ENCODE results near the gene WHRN.

Gene WHRN

DNA sequence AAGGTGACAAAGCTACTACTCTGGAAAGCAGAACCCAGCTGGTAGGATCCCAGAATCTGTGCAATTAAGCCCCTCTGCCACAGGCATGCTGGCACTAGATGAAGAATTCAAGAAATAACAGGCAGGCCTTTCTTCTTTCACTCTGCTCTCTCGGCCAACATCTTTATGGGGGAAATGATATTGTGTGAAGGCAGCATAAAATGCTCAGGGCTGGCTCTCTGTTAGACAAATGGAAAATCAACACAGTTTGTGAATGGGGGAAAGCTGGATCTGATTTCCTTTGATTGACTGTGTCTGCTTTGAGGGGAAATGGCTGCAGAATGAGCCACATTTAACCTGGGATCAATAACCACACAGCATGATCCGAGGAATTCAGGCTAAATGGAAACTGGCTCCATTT, 88.4 kb downstream of the WHRN start:
- DNase-seq, result no peak

- no peak for DNase-seq
Observed at GRCh38 chr9:114416290-114416689, 89.0 kb downstream of the WHRN start.

DNA sequence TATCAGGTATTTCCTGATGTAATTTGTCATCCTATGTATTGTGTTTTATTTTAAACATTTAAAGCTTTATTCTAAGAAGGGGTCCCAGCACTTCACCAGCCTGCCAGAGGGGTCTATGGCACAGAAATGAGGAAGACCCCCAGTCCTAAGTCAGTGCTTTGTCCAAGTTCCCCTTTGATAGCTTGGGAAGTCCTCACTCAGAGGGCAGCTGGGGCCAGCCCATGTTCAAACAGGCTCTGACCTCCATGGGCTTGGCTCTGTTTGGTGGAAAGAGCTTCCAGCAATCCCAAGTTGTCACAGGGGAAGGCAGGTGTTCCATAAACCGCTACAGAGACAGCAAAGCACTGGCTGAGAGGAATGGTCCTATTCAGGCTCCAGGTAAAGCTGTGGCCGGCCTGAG, 90.9 kb downstream of the WHRN start:
- DNase-seq, result no peak

DNA sequence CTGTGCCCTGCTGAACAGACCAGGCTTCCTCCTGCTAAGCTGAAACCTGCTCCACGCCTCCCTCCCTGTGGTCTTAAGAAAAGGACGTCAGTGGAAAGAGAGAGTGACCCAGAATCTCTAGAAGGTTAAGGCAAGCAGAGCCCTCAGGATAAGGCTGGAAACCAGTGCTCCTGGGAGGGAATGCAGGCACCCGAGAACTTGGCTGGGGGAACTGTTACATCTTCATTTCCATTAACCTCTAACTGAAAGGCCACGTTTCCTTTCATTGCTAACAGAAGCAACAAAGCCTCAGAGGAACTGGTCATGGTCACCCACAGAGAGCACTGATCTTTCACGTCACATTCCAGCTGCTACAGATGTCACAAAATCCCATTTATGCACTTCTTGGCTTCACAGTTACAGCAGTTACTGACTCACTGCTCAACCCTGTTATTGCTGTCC, 91.4 kb downstream of the WHRN start:
- DNase-seq, result no peak

GRCh38 chr9:114412048-114412683, 93.1 kb downstream of the WHRN start:
- DNase-seq, result peak; percentile 80

- no peak for DNase-seq
Observed at GRCh38 chr9:114411452-114411851, 93.8 kb downstream of the WHRN start.

DNA sequence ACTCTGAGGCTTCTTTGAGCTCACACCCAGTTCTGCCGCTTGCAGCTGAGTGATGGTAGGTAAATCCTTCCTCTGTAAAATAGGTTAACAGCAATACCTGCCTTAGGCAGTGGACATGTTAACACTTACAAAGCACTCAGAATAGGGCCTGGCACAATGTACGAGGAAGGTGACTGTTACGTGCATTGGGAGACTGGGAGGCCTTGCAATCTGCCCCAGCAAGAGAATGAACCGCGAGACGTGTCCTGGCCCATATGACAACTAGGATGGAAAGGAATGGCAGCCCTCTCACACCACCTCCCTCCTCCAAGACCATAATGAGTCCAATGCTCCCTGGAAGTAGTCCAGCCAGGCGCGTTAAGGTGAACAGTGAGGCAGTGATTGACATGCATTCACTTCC, 94.4 kb downstream of the WHRN start:
- no peak for DNase-seq

GRCh38 chr9:114409842-114410241, 95.4 kb downstream of the WHRN start:
- no peak for DNase-seq

DNA sequence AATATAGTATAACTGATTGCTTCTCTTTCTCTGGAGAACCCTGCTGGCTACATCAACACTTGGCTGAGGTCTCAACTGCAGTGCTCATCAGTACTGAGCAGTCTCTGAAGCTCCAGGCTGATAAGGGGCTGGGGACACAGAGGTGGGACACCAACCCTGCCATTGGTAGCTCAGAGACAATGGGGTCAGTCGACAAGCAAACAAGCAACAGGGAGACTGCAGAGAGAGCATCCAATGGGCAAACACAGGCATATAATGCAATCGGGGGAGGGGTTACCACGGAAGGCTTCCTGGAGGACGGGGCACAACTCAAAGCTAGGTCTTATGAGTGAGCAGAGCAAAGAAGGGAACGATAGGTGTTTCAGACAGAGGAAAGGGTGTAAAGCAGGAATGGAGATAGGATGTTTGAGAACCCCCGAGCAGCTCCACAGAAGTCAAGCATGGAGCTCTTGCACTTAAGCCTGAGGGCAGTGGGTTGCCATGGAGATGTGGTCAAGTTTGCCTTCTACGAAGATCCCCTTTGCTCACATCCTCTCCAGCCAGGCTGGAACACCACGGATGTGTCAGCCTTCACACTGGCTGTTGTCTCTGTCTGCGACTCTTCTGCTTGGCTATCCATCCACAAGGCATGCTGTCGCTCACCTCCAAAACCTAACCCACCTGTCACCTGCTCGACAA, 96.0 kb downstream of the WHRN start:
- no peak for DNase-seq

DNA sequence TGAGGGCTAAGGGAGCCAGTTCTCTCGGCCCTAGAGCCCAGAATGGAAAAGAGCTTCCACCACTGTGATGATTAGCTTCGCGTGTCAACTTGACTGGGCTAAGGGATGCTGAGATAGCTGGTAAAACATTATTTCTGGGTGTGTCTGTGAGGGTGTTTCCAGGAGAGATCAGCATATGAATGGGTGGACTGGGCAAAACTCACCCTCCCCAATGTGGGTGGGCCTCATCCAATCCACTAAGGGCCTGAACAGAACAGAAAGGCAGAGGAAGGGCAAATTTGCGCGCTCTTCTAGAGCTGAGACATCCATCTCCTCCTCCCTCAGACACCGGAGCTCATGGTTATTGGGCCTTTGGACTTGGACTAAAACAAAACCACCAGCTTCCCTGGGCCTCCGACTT, 96.6 kb downstream of the WHRN start:
- DNase-seq, result no peak

GRCh38 chr9:114407889-114408288, 97.4 kb downstream of the WHRN start:
- DNase-seq, result no peak

- no peak for DNase-seq
Observed at GRCh38 chr9:114406441-114406840, 98.8 kb downstream of the WHRN start.

GRCh38 chr9:114405294-114406034, 99.8 kb downstream of the WHRN start:
- DNase-seq, result peak; percentile 81

DNA sequence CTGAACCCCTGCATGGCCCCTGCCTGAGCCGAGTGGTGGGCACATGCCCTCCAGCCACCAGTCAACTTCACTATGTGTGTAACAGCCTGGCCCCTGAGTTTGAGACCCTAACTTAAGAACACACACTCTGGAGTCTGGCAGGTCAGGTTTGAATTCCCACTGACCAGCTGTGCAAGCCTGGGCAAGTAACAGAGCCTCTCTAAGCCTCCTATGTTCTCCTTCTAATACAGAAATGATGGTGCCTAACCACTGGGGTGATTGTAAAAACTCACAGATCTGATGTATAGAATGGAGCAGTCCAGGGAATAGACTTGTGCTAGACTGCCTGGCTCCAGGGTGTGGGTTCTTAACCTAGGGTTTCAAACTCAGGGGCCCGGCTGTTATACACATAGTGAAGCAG, 100.7 kb downstream of the WHRN start:
- no peak for DNase-seq

DNA sequence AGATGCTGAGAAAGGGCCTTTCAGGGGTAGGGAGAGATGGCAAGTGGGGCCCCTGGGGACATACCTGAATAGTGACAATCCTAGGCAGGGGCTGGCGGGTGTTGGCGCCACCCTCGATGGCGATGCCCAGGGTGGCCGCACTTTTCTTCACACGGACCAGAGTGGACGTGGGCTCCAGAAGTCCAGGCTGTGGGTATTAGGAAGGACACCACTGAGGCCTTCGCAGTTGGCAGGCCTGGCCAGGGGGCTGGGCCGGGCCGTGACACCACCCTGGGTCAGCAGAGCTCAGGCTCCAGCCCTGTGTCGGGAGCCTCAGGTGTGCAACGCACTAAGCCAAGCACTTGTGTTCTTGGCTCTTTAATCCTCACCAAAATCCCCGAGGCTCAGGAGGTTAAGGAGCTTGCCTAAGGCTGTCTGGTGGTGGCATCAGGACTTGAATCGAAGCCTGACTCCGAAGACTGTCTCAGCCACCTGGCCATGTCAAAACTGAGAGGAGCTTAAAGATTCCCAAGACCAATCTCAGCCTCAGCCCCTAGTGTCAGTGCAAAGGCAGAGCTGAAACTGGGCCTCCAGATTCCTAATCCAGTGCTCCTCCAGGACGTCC, 102.0 kb downstream of the WHRN start:
- DNase-seq, result no peak

DNA sequence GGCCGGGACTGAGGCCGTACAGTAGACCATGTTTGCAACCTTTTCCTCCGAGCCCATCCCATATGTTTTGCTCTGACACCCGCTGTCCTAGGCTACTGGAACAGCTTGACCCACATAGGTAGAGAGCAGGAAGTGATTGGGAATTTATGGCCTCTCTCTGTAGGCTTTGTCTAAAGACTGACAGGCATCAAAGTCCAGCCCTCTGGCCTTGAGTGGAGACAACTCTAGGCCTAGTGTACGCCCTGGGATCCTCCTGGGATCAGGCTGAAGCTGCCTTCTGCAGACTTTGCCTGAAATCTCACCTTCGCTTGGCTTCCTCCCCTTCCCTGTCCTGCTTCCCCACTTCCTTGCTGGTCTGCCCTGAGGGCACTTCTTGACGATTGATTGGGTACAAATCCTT, 103.9 kb downstream of the WHRN start:
- no peak for DNase-seq

DNA sequence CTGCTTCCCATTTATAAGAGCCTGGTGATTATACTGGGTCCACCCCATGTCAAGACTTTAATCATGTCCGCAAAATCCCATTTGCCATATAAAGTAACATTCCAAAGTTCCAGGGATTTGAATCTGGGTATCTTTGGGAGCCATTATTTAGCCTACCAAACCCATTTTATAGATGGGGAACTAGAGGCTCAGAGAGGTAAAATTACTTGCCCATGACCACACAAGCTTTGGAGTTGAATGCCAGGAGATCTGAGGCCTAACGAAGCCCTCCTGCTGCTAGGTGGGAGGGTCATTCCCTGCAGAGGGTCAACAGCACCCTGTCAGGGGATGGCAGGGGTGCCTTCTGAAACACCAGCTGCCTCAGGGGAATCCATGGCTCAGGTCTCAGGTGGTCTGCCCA, 104.5 kb downstream of the WHRN start:
- DNase-seq, result no peak

GRCh38 chr9:114400219-114400618, 105.1 kb downstream of the WHRN start:
- DNase-seq, result no peak

- DNase-seq, result no peak
Observed at GRCh38 chr9:114399381-114399780, 105.9 kb downstream of the WHRN start.

GRCh38 chr9:114397848-114398605, 107.2 kb downstream of the WHRN start:
- DNase-seq, result peak; percentile 93

GRCh38 chr9:114397219-114397847, 107.9 kb downstream of the WHRN start:
- no peak for DNase-seq

- DNase-seq, result peak; percentile 34
Observed at GRCh38 chr9:114396558-114397218, 108.6 kb downstream of the WHRN start.

Measured in NCI-H2171 treated with DMSO at 0.1 percent for 48 hours (cell line).